Trophoblast cell (in vitro differentiated cells and primary cell): Measurements from ENCODE around the gene GOLGA1.

Experiments used
- DNase-seq, 2 donors: peaks; one replicate each; pipeline ENCODE4 v3.0.0-alpha.2; 2016
- H2AFZ ChIP-seq: 2 replicates; pipeline ENCODE4 v1.6.1; 2013; ENCODE audit warnings: low read length, moderate library complexity, mild to moderate bottlenecking; ENCODE audit not compliant: insufficient read depth, poor library complexity
- H2AK5ac ChIP-seq: 2 replicates; pipeline ENCODE4 v1.6.1; 2013; ENCODE audit warnings: mild to moderate bottlenecking, low read length
- H2BK120ac ChIP-seq: 2 replicates; pipeline ENCODE4 v1.6.1; 2013; ENCODE audit warnings: low read length, mild to moderate bottlenecking, moderate library complexity; ENCODE audit not compliant: insufficient read depth, poor library complexity
- H2BK12ac ChIP-seq: 2 replicates; pipeline ENCODE4 v1.6.1; 2013; ENCODE audit warnings: mild to moderate bottlenecking, low read length, moderate library complexity
- H2BK5ac ChIP-seq: 2 replicates; pipeline ENCODE4 v1.6.1; 2013; ENCODE audit warnings: low read length, low read depth, moderate library complexity, mild to moderate bottlenecking; ENCODE audit not compliant: poor library complexity
- H3K14ac ChIP-seq: 2 replicates; pipeline ENCODE4 v1.6.1; 2013; ENCODE audit warnings: mild to moderate bottlenecking, low read length
- H3K18ac ChIP-seq: 2 replicates; pipeline ENCODE4 v1.6.1; 2013; ENCODE audit warnings: mild to moderate bottlenecking, low read length
- H3K23ac ChIP-seq: 2 replicates; pipeline ENCODE4 v1.6.1; 2013; ENCODE audit warnings: low read length
- H3K27ac ChIP-seq: 2 replicates; pipeline ENCODE4 v1.5.1; 2013; ENCODE audit warnings: low read depth, mild to moderate bottlenecking, inconsistent platforms, low read length, moderate library complexity
- H3K27me3 ChIP-seq: 2 replicates; pipeline ENCODE4 v1.6.1; 2013; ENCODE audit warnings: inconsistent platforms, mild to moderate bottlenecking, low read length, moderate library complexity; ENCODE audit not compliant: insufficient read depth
- H3K36me3 ChIP-seq, 2 experiments: 1 replicate in 1 of 2; 2 replicates in 1 of 2; pipeline ENCODE4 v1.6.1; 2013; ENCODE audit warnings: low read length in 2 of 2, mild to moderate bottlenecking in 2 of 2, moderate library complexity in 1 of 2; ENCODE audit not compliant: insufficient read depth in 2 of 2, control insufficient read depth in 1 of 2
- H3K4ac ChIP-seq: 2 replicates; pipeline ENCODE4 v1.6.1; 2013; ENCODE audit warnings: low read depth, mild to moderate bottlenecking, low read length, moderate library complexity
- H3K4me1 ChIP-seq, 2 experiments: 1 replicate in 1 of 2; 2 replicates in 1 of 2; pipeline ENCODE4 v1.6.1; 2013; ENCODE audit warnings: low read length in 2 of 2, mild to moderate bottlenecking in 2 of 2, moderate library complexity in 1 of 2; ENCODE audit not compliant: insufficient read depth in 2 of 2, control insufficient read depth in 1 of 2
- H3K4me2 ChIP-seq: 2 replicates; pipeline ENCODE4 v1.6.1; 2013; ENCODE audit warnings: inconsistent platforms, mild to moderate bottlenecking, low read length, moderate library complexity
- H3K4me3 ChIP-seq: 2 replicates; pipeline ENCODE4 v1.5.1; 2013; ENCODE audit warnings: mild to moderate bottlenecking, low read depth, low read length, inconsistent platforms
- H3K79me1 ChIP-seq: one replicate; pipeline ENCODE4 v1.6.1; 2013; ENCODE audit warnings: low read length
- H3K79me2 ChIP-seq: 2 replicates; pipeline ENCODE4 v1.6.1; 2013; ENCODE audit warnings: low read length, mild to moderate bottlenecking; ENCODE audit not compliant: control insufficient read depth, insufficient read depth, poor library complexity
- H3K9ac ChIP-seq: 2 replicates; pipeline ENCODE4 v1.6.1; 2013; ENCODE audit warnings: mild to moderate bottlenecking, low read length
- H3K9me3 ChIP-seq: 2 replicates; pipeline ENCODE4 v1.6.1; 2013; ENCODE audit warnings: low read depth, mild to moderate bottlenecking, control low read depth, inconsistent platforms, low read length; ENCODE audit not compliant: insufficient read depth
- H4K12ac ChIP-seq: 2 replicates; pipeline ENCODE4 v1.6.1; 2013; ENCODE audit warnings: low read depth, mild to moderate bottlenecking, low read length, moderate library complexity
- H4K8ac ChIP-seq: 2 replicates; pipeline ENCODE4 v1.6.1; 2013; ENCODE audit warnings: low read depth, mild to moderate bottlenecking, low read length, moderate library complexity
- H4K91ac ChIP-seq: one replicate; pipeline ENCODE4 v1.6.1; 2013; ENCODE audit warnings: low read depth, mild to moderate bottlenecking, low read length, moderate library complexity
- WGBS: extraction: QIAGEN DNeasy Blood & Tissue Kit; methylation state at CpG from one replicate; pipeline ENCODE4 v1.1.7; 2013; ENCODE audit warnings: missing lambda C conversion rate; ENCODE audit not compliant: insufficient read length, insufficient coverage; ENCODE audit errors: extremely low coverage; 5-methylcytosine and 5-hydroxymethylcytosine counted together

GOLGA1 gene

GRCh38 chr9:124911766-124912165 is 29.1 kb downstream of the GOLGA1 start:
- Histone ChIP-seq H2BK12ac (no peak overlapping the region), H3K27me3 (no peaks in the 10 kb centered on the region), H3K18ac (no peak overlapping the region), H3K9ac (no peak overlapping the region), H4K12ac (no peak overlapping the region), H3K4me2 (no peak overlapping the region), H2BK5ac (no peak overlapping the region), H3K79me2 (no peaks in the 10 kb centered on the region), H2AK5ac (no peak overlapping the region), H3K4me3 (no peak overlapping the region), H3K4ac (no peak overlapping the region), H3K9me3 (no peaks in the 10 kb centered on the region), H2BK120ac (no peak overlapping the region), H3K4me1 (no peaks in the 10 kb centered on the region), H2AFZ (no peak overlapping the region), H3K36me3 (peaks cover 2 to 21% of the 10 kb centered on the region in 2 experiments), H3K14ac (no peak overlapping the region), H4K8ac (no peak overlapping the region), H3K79me1 (no peaks in the 10 kb centered on the region), H3K23ac (no peak overlapping the region), H4K91ac (no peak overlapping the region), H3K27ac (no peak overlapping the region)
- WGBS: no CpG with 5 or more reads among the region's 1 CpG
- DNase-seq: no peak

- no CpG with 5 or more reads among the region's 2 CpGs for WGBS
Measured at GRCh38 chr9:124908098-124908497, 32.8 kb downstream of the GOLGA1 start.

GRCh38 chr9:124906966-124907365 is 33.9 kb downstream of the GOLGA1 start:
- no peak overlapping the region for H2AK5ac ChIP-seq
- H2BK120ac ChIP-seq: no peak overlapping the region
- no peak overlapping the region for H3K18ac ChIP-seq
- no peak overlapping the region for H3K14ac ChIP-seq
- H3K4me2 ChIP-seq: no peak overlapping the region
- no peak overlapping the region for H3K4ac ChIP-seq
- H4K8ac ChIP-seq: no peak overlapping the region
- no peak overlapping the region for H2AFZ ChIP-seq
- H3K27me3 ChIP-seq: no peaks in the 10 kb centered on the region
- H3K23ac ChIP-seq: no peak overlapping the region
- H3K79me1 ChIP-seq: no peaks in the 10 kb centered on the region
- no peak overlapping the region for H4K12ac ChIP-seq
- no peaks in the 10 kb centered on the region for H3K9me3 ChIP-seq
- no peak overlapping the region for H2BK12ac ChIP-seq
- no peaks in the 10 kb centered on the region for H3K79me2 ChIP-seq
- H3K27ac ChIP-seq: no peak overlapping the region
- H3K36me3 ChIP-seq: peaks cover 5 to 13% of the 10 kb centered on the region in 2 experiments
- WGBS: no CpG with 5 or more reads among the region's 1 CpG
- no peak overlapping the region for H3K4me3 ChIP-seq
- H2BK5ac ChIP-seq: no peak overlapping the region
- DNase-seq: no peak
- H3K4me1 ChIP-seq: no peaks in the 10 kb centered on the region
- no peak overlapping the region for H4K91ac ChIP-seq
- no peak overlapping the region for H3K9ac ChIP-seq

More at GRCh38 chr9:124908098-124908497, 32.8 kb downstream of the GOLGA1 start:
- no peak overlapping the region for H3K18ac ChIP-seq
- no peak overlapping the region for H3K23ac ChIP-seq
- H3K9me3 ChIP-seq: no peaks in the 10 kb centered on the region
- H2BK12ac ChIP-seq: no peak overlapping the region
- H2BK120ac ChIP-seq: no peak overlapping the region
- no peaks in the 10 kb centered on the region for H3K79me2 ChIP-seq
- H4K8ac ChIP-seq: no peak overlapping the region
- no peak overlapping the region for H4K91ac ChIP-seq
- no peaks in the 10 kb centered on the region for H3K4me1 ChIP-seq
- no peak overlapping the region for H3K14ac ChIP-seq
- H3K79me1 ChIP-seq: no peaks in the 10 kb centered on the region
- no peak for DNase-seq
- H3K27me3 ChIP-seq: no peaks in the 10 kb centered on the region
- H3K4ac ChIP-seq: no peak overlapping the region
- no peak overlapping the region for H3K4me2 ChIP-seq
- H3K36me3 ChIP-seq: peaks cover 5 to 15% of the 10 kb centered on the region in 2 experiments
- H2BK5ac ChIP-seq: no peak overlapping the region
- H2AK5ac ChIP-seq: no peak overlapping the region
- no peak overlapping the region for H3K9ac ChIP-seq
- no peak overlapping the region for H4K12ac ChIP-seq
- no peak overlapping the region for H2AFZ ChIP-seq
- H3K27ac ChIP-seq: no peak overlapping the region
- H3K4me3 ChIP-seq: no peak overlapping the region

- Histone ChIP-seq H3K23ac (no peak overlapping the region), H3K36me3 (peaks cover 19% of the 10 kb centered on the region in 2 experiments), H3K9me3 (no peaks in the 10 kb centered on the region), H3K79me1 (no peaks in the 10 kb centered on the region), H4K12ac (no peak overlapping the region), H3K18ac (no peak overlapping the region), H4K8ac (no peak overlapping the region), H3K4me1 (no peaks in the 10 kb centered on the region), H2BK5ac (no peak overlapping the region), H3K4me3 (peak overlapping the region; percentile 6), H3K27me3 (no peaks in the 10 kb centered on the region), H3K4me2 (no peak overlapping the region), H4K91ac (no peak overlapping the region), H2AK5ac (no peak overlapping the region), H3K14ac (no peak overlapping the region), H2BK12ac (no peak overlapping the region), H3K79me2 (no peaks in the 10 kb centered on the region), H3K4ac (no peak overlapping the region), H3K27ac (no peak overlapping the region), H2BK120ac (no peak overlapping the region), H3K9ac (no peak overlapping the region), H2AFZ (no peak overlapping the region)
- no peak for DNase-seq
- no CpG with 5 or more reads among the region's 9 CpGs for WGBS
Measured at GRCh38 chr9:124899845-124900244, 41.0 kb downstream of the GOLGA1 start.
